Activated CD4-positive, alpha-beta T cell treated with anti-CD3 and anti-CD28 coated beads for 4 hours (primary cell): ENCODE data around the gene PIEZO2.

ENCODE experiments used
- DNase-seq, 2 donors: peaks; one replicate each; pipeline ENCODE4 v3.0.0-alpha.2; 2020

The PIEZO2 gene

DNA sequence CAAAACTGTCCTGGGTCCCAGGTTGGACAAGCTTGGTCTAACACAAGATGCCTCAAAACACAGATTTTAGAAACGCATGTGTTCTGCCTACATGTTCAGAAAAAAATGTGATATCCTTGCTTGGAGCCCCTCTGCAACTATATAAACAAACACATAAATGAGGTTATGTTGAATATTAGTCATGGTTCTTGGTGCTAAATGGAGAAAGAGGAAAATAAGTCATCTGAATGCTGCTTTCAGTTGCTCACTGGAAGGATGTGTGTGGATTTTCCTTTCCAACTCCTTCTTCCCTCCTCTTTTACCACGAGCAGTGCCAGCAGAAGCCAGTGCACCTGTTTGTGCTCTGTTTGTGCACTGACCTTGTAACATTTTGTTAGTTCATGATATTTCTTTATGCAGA, 85.3 kb downstream of the PIEZO2 start:
- no peak for DNase-seq

DNA sequence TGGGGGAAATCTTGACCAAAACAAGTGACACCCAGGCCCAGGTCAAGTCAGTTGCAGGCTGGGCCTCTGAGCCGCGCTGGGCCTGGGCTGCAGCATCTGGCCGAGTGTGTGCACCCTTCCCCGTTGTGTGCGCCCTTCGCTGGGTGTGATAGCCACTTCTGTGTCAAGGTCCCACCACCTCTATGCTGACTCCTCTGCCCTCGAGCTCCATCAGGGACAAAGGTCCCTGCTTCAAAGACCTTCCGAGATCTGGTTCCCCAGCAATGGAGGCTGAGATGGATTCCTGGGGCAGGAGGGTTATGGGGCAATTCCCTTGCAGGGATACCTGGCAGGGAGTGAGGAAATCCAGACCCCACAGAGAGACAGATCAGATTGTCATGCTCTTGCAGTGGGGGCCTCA, 93.6 kb downstream of the PIEZO2 start:
- DNase-seq, result no peak

GRCh38 chr18:11054497-11054896, 94.9 kb downstream of the PIEZO2 start:
- DNase-seq, result no peak

- no peak for DNase-seq
Measured at GRCh38 chr18:11053293-11053692, 96.1 kb downstream of the PIEZO2 start.

GRCh38 chr18:11052800-11053199, 96.6 kb downstream of the PIEZO2 start:
- no peak for DNase-seq

DNA sequence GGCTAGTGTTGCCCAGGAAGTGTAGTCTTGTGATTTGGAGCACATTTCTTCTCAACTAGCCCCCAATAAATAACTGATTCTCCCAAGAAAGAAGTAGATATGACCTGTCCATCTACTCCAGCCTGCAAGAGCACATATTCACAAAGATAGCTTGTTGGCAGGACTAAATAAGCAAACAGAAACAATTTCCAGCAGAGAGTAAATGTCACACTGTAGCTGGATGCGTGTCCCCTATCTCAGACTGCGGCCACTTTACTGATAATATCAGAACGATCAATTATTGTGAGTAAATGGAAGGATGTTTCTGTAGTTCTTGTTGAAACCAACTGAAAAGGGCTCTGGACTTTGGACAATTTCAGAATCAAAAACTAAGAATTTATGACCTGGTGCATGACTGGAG, 97.9 kb downstream of the PIEZO2 start:
- DNase-seq, result no peak

- DNase-seq, result no peak
Measured at GRCh38 chr18:11050966-11051365, 98.4 kb downstream of the PIEZO2 start.

- DNase-seq, result no peak
Measured at GRCh38 chr18:11047817-11048216, 101.6 kb downstream of the PIEZO2 start.

DNA sequence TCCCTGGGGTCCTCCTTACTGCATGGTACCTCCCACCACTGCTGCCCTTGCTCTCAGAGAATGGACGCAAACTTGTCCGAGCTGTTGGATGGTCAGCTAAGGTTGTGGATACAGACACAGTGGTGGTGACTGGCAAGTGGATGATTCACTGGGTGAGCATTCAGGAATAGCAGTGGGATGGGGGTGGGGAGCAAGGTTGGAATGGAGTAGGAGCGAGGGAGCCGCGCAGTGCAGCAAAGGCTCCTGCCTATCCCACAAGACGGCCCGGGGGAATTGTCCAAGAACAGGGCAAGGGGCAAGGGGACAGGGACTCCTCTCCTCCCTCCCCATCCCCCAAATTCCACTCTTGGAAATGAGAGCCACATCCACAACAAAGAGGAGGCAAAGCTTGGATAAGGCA, 102.2 kb downstream of the PIEZO2 start:
- DNase-seq, result no peak

GRCh38 chr18:11046140-11046539, 103.2 kb downstream of the PIEZO2 start:
- DNase-seq, result no peak

DNA sequence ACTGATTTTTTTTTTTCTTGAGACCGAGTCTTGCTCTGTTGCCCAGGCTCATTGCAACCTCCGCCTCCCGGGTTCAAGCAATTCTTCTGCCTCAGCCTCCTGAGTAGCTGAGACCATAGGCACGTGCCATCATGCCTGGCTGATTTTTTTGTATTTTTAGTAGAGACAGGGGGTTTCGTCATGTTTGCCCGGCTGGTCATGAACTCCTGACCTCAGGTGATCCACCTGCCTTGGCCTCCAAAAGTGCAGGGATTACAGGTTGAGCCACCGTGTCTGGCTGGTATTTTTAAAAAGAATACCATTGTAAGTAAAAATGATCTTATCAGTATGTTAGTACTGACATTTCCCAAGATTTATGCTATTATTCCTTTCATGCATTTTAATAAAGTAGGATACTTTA, 105.7 kb downstream of the PIEZO2 start:
- no peak for DNase-seq

GRCh38 chr18:11042247-11042646, 107.1 kb downstream of the PIEZO2 start:
- no peak for DNase-seq

DNA sequence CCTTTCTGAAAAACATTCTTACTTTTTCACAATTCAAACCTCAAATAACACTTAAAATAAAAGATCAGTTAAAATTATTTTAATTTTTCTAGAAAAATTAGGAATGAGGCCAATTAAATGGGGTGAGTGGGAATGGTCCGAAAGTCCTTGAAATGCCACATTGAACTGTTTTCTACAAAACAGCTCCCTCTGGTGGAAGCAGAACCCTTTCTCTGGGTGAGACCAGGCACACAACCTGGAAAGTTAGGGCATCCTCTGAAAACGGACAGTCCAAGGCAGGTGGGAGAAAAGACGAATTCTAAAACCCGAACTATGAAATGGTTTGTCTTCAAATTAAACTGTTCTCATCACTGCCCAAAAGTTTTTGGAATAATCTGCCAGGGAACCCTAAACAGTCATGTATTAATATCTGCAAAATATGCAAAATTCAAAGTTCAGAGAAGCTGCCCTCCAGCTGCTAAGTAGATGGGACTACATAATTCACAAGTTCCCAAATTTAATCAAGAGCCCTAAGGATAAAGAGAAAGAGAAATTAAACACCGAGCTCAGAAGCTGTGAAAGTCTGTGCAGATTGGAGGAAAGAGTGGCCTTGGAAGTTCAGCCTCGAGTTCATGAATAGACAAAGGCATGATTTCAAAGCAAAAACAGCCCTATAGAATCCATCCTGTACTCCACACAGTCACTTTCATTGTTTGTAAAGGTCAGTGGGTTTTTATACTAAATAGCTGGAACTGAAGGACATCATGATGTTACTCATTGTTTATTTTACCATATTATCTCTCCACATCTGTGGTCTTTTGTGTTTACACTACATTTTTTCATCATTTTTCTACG, 108.3 kb downstream of the PIEZO2 start:
- no peak for DNase-seq

- no peak for DNase-seq
Measured at GRCh38 chr18:11040359-11040758, 109.0 kb downstream of the PIEZO2 start.

DNA sequence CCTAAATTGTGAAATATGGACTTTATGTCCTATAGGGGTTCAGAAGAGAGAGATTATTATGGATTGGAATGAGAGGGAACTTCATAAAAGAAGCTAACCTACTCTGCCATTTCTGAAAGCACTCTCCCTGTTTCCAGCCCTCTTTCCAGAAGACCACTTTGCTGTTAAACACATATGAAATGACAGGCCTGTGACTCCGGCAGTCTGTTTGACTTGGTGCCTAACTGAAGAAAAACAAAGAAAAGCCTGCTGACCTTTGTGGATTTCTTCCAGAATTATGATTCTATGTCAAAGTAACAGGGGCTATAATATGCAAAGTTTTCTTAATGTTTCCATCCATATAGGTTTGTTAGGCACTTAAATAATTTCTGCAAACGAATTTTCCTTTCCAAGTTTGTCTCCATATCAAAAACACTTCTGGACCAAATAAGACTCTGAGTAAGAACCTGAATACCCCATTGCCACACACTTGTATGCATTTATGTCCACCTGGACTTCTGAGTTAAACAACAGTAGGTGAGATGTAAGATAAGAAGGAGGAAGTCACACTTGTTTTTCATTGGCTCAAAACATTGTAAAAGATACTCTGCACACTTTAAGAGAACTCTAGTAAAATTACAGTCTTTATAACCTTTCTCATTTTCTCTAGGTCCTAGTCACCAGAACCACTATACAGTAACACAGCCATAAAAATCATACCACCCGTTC, 111.7 kb downstream of the PIEZO2 start:
- DNase-seq, result no peak

- DNase-seq, result no peak
Measured at GRCh38 chr18:11035814-11036495, 113.4 kb downstream of the PIEZO2 start.

- DNase-seq, result no peak
Measured at GRCh38 chr18:11035376-11035775, 114.0 kb downstream of the PIEZO2 start.

DNA sequence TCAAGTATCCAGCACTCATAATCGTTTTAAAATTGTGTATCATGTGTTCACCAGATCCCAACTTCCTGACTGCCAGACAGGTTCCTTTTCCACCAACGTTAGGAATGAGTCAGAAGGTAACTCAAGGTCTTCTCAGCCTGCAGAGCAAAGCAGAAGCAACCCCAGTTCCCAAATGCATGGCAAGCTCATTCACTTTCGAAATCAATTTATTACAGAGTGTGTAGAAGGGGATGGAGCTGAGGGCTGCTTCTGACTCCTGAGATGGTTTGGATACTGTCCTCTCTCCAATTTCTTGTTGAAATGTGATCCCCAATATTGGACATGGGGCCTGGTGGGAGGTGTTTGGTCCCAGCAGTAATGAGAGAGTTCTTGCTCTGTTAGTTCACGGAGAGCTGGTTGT, 114.5 kb downstream of the PIEZO2 start:
- no peak for DNase-seq

DNA sequence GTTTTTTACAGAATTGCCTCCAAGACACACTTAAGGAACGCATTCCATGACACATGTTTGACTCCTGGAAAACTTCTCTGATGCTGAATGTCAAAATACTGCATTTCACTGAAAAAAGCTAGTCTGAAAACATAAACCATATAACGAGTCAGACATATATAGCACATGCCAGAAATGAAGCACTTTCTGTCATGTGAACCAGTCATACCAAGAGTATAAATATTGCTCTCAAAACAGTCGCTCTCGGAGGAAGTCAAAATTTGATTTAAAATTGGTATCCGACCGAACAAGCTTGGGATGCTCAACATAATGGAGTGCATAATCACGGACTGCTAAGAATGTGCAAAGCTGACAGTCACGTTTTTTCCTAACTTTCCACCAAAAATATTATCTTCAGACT, 115.9 kb downstream of the PIEZO2 start:
- DNase-seq, result no peak

DNA sequence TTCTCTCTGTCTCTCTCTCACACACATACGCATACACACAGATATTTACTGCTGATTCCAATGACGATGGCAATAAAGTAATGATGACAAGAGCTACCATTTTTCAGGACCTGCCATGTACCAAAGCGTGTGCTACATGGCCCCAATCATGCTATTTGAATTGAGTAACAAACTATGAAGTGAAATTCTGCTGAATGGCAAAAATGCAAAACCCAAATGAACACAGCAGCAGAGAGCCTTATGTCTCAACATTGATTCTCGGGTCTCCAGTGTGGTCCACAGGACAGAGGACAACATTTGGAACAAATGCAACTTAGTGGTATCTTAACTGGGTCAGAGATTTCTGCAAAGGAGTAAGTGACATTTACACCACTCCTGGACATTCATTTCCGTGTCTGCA, 117.4 kb downstream of the PIEZO2 start:
- no peak for DNase-seq

- no peak for DNase-seq
Measured at GRCh38 chr18:11029021-11029420, 120.3 kb downstream of the PIEZO2 start.

GRCh38 chr18:11027862-11028261, 121.5 kb downstream of the PIEZO2 start:
- DNase-seq, result no peak

DNA sequence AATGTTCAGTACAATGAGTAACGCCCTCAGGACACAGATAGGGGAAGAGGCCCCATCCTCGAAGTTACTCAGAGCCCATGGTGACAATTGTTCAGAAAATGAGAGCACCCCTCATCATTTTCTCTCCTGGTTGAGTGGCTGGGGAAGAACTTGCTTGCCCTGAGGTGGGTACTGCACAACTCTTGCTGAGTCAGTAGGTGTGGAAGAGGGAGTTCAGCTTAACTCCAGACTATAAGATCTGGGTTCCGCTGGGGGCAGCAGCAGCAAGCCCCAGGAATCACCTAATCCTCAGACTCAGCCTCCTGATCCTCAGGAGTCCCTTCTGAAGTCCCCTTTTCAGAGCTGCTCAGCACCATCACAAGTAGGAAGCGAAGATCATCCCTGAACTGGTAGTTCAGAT, 123.7 kb downstream of the PIEZO2 start:
- DNase-seq, result no peak
